ENCODE results near the gene MGLL. TPM values are rescaled to one million over a fixed set of nuclear protein-coding genes. Genes with fewer than 3 reads are reported as not detected.

MGLL gene
- total RNA-seq, 4 donors from 2014 or later, result 58.9 to 129 (median 96.3) TPM

GRCh38 chr3:127858937-127859336 lies 36.6 kb upstream of the MGLL start:
- DNase-seq (ENCODE audit: low spot score), result no peak
- no peak for ATAC-seq (ENCODE audit: low FRiP score)
- no peak for TF ChIP-seq CTCF (IDR thresholded peaks at IDR 0.05)

- DNase-seq (ENCODE audit: low spot score), result no peak
- TF ChIP-seq CTCF (IDR thresholded peaks at IDR 0.05), result no peak
- no peak for ATAC-seq (ENCODE audit: low FRiP score)
Measured at GRCh38 chr3:127858521-127858920, 36.2 kb upstream of the MGLL start.

GRCh38 chr3:127857333-127857732 lies 35.0 kb upstream of the MGLL start:
- ATAC-seq (ENCODE audit: low FRiP score), result no peak
- no peak for DNase-seq (ENCODE audit: low spot score)

GRCh38 chr3:127856801-127857200 lies 34.5 kb upstream of the MGLL start:
- ATAC-seq (ENCODE audit: low FRiP score), result no peak
- no peak for TF ChIP-seq CTCF (IDR thresholded peaks at IDR 0.05)
- DNase-seq (ENCODE audit: low spot score), result no peak

More at GRCh38 chr3:127857333-127857732, 35.0 kb upstream of the MGLL start:
- TF ChIP-seq CTCF (IDR thresholded peaks at IDR 0.05), result no peak

GRCh38 chr3:127855246-127855645 lies 32.9 kb upstream of the MGLL start:
- no peak for ATAC-seq (ENCODE audit: low FRiP score)
- DNase-seq (ENCODE audit: low spot score), result no peak
- no peak for TF ChIP-seq CTCF (IDR thresholded peaks at IDR 0.05)

- DNase-seq (ENCODE audit: low spot score) (no peak), ATAC-seq (ENCODE audit: low FRiP score) (no peak)
- no peak for TF ChIP-seq CTCF (IDR thresholded peaks at IDR 0.05)
Measured at GRCh38 chr3:127853681-127854080, 31.4 kb upstream of the MGLL start.

- ATAC-seq (ENCODE audit: low FRiP score) (no peak), DNase-seq (ENCODE audit: low spot score) (no peak)
- no peak for TF ChIP-seq CTCF (IDR thresholded peaks at IDR 0.05)
Measured at GRCh38 chr3:127851899-127852298, 29.6 kb upstream of the MGLL start.
